ENCODE measurements around the gene AMER2. TPM values are rescaled to one million over a fixed set of nuclear protein-coding genes. Genes with fewer than 3 reads are reported as not detected.

The AMER2 gene
- polyA plus RNA-seq, 1 of the 3 experiments (the other 2 are of a cell fraction): not detected

DNA sequence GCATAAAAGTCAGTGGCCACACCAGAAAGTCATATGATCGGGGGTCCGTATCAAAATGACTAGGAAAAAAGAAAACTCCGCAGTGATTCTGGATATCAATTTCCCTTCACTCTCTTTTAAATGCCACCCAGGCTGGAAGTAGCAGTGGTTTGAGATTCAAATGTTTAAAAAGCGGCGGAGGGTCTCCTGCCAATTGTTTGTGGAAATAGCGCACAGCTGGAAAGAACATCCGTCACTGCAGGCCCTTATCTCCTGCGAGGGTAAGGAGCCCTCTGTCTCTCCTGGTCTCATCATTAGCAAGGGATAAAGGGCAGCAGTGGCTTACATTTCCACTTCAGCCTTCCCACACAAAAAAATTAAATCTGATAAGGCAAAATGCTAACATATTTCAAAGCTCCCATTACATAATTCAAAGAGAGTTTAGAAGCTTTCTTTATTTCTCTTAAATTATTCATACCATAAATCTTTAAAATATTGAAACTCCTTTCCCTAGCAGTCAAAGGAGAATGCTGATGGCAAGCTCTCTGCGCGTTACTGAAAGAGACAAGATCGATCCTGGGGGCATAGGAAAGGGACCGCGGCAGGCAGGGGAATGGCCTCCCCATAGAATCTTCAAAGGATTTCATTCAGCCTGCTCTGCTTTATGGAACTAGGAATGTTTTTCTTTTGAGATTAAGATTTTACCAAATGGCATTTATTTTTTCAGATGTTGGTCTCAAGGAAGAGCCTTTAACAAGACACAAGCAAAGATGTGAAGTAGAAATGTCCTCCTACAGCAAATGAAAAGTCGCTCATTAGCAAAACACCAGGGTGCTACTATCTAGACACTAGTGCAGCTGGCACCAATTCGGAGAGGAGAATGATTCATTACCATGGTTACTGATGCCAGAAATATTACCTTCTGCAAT lies 35.0 kb downstream of the AMER2 start:
- Histone ChIP-seq H3K9me3 (no peaks in the 10 kb centered on the region), H4K20me1 (ENCODE audit: insufficient read depth) (no peaks in the 10 kb centered on the region), H3F3A (replicated peaks; ENCODE audit: insufficient read depth) (no peaks in the 10 kb centered on the region), H3K9me2 (no peaks in the 10 kb centered on the region), H3K9ac (no peak overlapping the region), H2AFZ (ENCODE audit: low read depth) (no peak overlapping the region), H3K27me3 (ENCODE audit: insufficient read depth) (peaks cover 4% of the 10 kb centered on the region; the same call in 1 of the 2 replicates), H3K79me2 (ENCODE audit: insufficient read depth) (no peaks in the 10 kb centered on the region), H3K4me2 (no peak overlapping the region), H3K4me1 (ENCODE audit: control insufficient read depth in 1 of 2, insufficient read depth in 2 of 2, low read depth in 1 of 2, low read length in 1 of 2) (no peaks in the 10 kb centered on the region), H3K4me3 (ENCODE audit: low read depth in 2 of 2, low read length in 1 of 2) (no peak overlapping the region), H3K27ac (ENCODE audit: low read depth in 2 of 2, low read length in 1 of 2) (no peak overlapping the region), H3K36me3 (replicated peaks in 1 of 2; ENCODE audit: control insufficient read depth in 1 of 2, insufficient read depth in 2 of 2, low read length in 1 of 2) (no peaks in the 10 kb centered on the region)
- no peak for DNase-seq
- POLR2A ChIA-PET: no interaction called here
- 13% methylated on average over 15 of the region's 15 CpGs for WGBS (ENCODE audit: low lambda C conversion rate)
- CTCF ChIA-PET: interaction anchor here (0.9 kb wide), 1 partner anchor 23 kb away, joined by 4 read pairs; no protein-coding TSS in a partner anchor
- TF ChIP-seq GABPA (IDR thresholded peaks at IDR 0.05; ENCODE audit: low read depth): no peak
- no peak for TF ChIP-seq JUND (IDR thresholded peaks at IDR 0.05)
- TF ChIP-seq EP300 (IDR thresholded peaks at IDR 0.05; ENCODE audit: borderline replicate concordance in 1 of 2, low read depth in 1 of 2, low read length in 1 of 2): no peak
- TF ChIP-seq, protein P1, sequence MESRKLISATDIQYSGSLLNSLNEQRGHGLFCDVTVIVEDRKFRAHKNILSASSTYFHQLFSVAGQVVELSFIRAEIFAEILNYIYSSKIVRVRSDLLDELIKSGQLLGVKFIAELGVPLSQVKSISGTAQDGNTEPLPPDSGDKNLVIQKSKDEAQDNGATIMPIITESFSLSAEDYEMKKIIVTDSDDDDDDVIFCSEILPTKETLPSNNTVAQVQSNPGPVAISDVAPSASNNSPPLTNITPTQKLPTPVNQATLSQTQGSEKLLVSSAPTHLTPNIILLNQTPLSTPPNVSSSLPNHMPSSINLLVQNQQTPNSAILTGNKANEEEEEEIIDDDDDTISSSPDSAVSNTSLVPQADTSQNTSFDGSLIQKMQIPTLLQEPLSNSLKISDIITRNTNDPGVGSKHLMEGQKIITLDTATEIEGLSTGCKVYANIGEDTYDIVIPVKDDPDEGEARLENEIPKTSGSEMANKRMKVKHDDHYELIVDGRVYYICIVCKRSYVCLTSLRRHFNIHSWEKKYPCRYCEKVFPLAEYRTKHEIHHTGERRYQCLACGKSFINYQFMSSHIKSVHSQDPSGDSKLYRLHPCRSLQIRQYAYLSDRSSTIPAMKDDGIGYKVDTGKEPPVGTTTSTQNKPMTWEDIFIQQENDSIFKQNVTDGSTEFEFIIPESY (IDR thresholded peaks at IDR 0.05; ENCODE audit: borderline replicate concordance, low read depth): no peak
- TF ChIP-seq MEF2A (IDR thresholded peaks at IDR 0.05; ENCODE audit: borderline replicate concordance, low read depth): no peak
- no peak for TF ChIP-seq POLR2AphosphoS5 (IDR thresholded peaks at IDR 0.05; ENCODE audit: low read depth, low read length)

- H3K4me2 ChIP-seq: no peak overlapping the region
- POLR2A ChIA-PET: no interaction called here
- no peaks in the 10 kb centered on the region for H3K9me2 ChIP-seq
- no peaks in the 10 kb centered on the region for H3K9me3 ChIP-seq
- H3F3A ChIP-seq (replicated peaks; ENCODE audit: insufficient read depth): no peaks in the 10 kb centered on the region
- WGBS (ENCODE audit: low lambda C conversion rate): 38% methylated on average over 4 of the region's 4 CpGs
- CTCF ChIA-PET: no interaction called here
- H3K36me3 ChIP-seq (replicated peaks in 1 of 2; ENCODE audit: control insufficient read depth in 1 of 2, insufficient read depth in 2 of 2, low read length in 1 of 2): no peaks in the 10 kb centered on the region
- no peaks in the 10 kb centered on the region for H4K20me1 ChIP-seq (ENCODE audit: insufficient read depth)
- no peaks in the 10 kb centered on the region for H3K79me2 ChIP-seq (ENCODE audit: insufficient read depth)
- peaks cover 4% of the 10 kb centered on the region; the same call in 1 of the 2 replicates for H3K27me3 ChIP-seq (ENCODE audit: insufficient read depth)
- TF ChIP-seq TCF12 (IDR thresholded peaks at IDR 0.05) (no peak), JUND (IDR thresholded peaks at IDR 0.05) (no peak), RAD21 (IDR thresholded peaks at IDR 0.05; ENCODE audit: low read length) (no peak), FOXM1 (IDR thresholded peaks at IDR 0.05; ENCODE audit: low read depth) (no peak), YY1 (IDR thresholded peaks at IDR 0.05; ENCODE audit: low read depth) (no peak), CHD2 (IDR thresholded peaks at IDR 0.05; ENCODE audit: low read length, partially characterized antibody) (no peak), PBX3 (IDR thresholded peaks at IDR 0.05) (no peak), POLR2AphosphoS5 (IDR thresholded peaks at IDR 0.05; ENCODE audit: low read depth, low read length) (no peak), FOSL2 (IDR thresholded peaks at IDR 0.05; ENCODE audit: borderline replicate concordance, low read depth) (no peak), TAF1 (IDR thresholded peaks at IDR 0.05; ENCODE audit: borderline replicate concordance, low read depth, low read length) (no peak), RCOR1 (IDR thresholded peaks at IDR 0.05; ENCODE audit: low read length) (no peak), RFX5 (IDR thresholded peaks at IDR 0.05; ENCODE audit: low read length) (no peak), FOXJ3 (CRISPR knock-in tag; IDR thresholded peaks at IDR 0.05) (no peak), IRF3 (IDR thresholded peaks at IDR 0.05; ENCODE audit: low read depth, low read length) (no peak)
- DNase-seq: no peak
- no peak overlapping the region for H3K9ac ChIP-seq
- H2AFZ ChIP-seq (ENCODE audit: low read depth): no peak overlapping the region
- no peak overlapping the region for H3K4me3 ChIP-seq (ENCODE audit: low read depth in 2 of 2, low read length in 1 of 2)
- no peaks in the 10 kb centered on the region for H3K4me1 ChIP-seq (ENCODE audit: control insufficient read depth in 1 of 2, insufficient read depth in 2 of 2, low read depth in 1 of 2, low read length in 1 of 2)
- H3K27ac ChIP-seq (ENCODE audit: low read depth in 2 of 2, low read length in 1 of 2): no peak overlapping the region
Observed at GRCh38 chr13:25135896-25136295, 36.2 kb downstream of the AMER2 start.
